ENCODE results near the gene SLC12A1.
A peak's percentile ranks its signal among the peaks of the same experiment; 100 is the strongest.

SLC12A1 gene

DNA sequence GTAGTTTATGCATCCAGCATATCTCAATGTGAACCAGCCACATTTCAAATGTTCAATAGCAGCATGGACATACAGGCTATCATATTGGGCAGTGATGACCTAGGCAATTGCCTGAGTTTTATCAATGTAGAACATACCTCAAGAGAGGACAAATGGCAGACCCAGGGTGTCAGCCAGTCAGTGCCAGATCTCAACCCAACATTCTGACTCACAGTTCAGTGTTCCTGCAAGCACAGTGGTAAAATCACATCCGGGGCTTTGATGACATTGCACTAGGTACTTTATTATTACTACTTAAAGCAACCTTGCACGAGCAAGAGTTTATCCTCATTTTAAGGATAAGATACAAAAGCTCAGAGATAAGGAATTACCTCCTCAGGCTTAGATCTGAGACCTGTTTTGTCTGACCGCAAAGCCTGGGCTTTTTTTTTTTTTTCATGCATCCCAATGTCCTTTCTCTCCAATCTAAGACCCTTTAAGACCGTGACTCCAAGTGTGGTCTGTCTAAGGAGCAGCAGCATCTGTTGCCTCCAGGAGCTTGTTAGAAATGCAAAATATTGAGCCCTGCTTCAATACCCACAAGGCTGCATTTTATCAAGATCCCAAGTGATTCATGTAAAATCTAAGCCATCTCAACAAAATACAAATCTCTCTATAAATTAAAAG, 60.1 kb downstream of the SLC12A1 start:
- H3K4me1 ChIP-seq (ENCODE audit: insufficient read depth, low read length), result peaks cover 18% of the 10 kb centered on the region
- no peaks in the 10 kb centered on the region for H3K36me3 ChIP-seq (ENCODE audit: insufficient read depth, low read length)
- H3K9me3 ChIP-seq (ENCODE audit: control insufficient read depth, insufficient read depth, low read length), result no peaks in the 10 kb centered on the region
- H3K9ac ChIP-seq (ENCODE audit: low read depth, low read length), result no peak overlapping the region

DNA sequence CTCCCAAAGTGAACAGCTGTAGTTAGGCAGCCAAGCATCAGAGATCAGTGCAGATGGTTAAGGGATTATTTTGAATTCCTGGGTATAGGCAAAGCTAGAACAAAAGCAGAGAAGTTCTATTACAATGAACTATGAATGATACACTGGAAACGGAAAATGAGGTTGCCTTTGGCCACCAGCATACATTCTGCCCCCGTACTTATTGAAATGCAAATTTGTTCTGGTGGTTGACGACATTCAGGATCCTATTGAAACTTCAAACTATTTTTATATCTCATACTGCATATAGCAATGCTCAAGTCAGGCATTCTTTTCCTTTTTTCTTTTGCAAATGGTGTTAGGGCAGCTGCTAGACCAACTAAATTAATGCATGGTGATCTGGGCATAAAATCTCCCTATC, 61.7 kb downstream of the SLC12A1 start:
- Histone ChIP-seq H3K36me3 (ENCODE audit: insufficient read depth, low read length) (no peaks in the 10 kb centered on the region), H3K9ac (ENCODE audit: low read depth, low read length) (no peak overlapping the region), H3K4me1 (ENCODE audit: insufficient read depth, low read length) (peaks cover 18% of the 10 kb centered on the region), H3K9me3 (ENCODE audit: control insufficient read depth, insufficient read depth, low read length) (no peaks in the 10 kb centered on the region)

DNA sequence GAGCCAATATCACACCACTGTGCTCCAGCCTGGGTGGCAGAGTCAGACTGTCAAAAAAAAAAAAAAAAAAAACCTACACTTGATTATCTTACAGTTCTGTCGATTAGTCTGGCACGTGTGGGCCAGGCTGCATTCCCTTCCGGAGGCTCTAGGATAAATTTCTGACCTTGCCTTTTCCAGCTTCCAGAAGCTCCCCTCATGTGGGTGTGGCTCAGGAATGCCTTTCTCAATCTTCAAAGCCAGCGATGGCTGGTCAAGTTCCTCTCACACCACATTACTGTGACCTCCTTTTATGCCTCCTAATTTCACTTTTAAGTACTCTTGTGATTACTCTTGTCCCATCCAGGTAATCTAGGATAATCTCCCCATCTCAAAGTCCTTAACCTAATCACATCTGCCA, 66.9 kb downstream of the SLC12A1 start:
- H3K9me3 ChIP-seq (ENCODE audit: control insufficient read depth, insufficient read depth, low read length), result no peaks in the 10 kb centered on the region
- peaks cover under 1% of the 10 kb centered on the region; the same call in 1 of the 2 replicates for H3K4me1 ChIP-seq (ENCODE audit: insufficient read depth, low read length)
- H3K9ac ChIP-seq (ENCODE audit: low read depth, low read length), result no peak overlapping the region
- no peaks in the 10 kb centered on the region for H3K36me3 ChIP-seq (ENCODE audit: insufficient read depth, low read length)

DNA sequence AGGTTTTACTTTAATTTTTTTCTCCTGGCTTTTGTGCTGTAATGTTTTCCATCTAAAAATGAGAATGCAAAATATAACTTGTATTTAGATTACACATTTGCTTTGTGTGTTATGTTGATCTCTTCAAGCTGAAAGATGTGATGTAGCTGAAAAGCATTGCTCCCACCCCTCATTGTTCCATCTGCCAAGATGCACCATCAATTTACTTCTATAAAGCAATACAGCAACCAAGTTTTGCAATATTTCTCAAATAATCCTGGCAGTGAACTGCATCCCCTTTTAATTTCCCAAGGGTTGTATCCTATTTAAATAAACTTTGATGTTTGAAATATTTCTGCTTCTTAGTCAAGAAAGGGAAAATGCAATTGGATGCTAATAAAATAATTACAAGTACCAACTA, 72.6 kb downstream of the SLC12A1 start:
- Histone ChIP-seq H3K4me1 (ENCODE audit: insufficient read depth, low read length) (peaks cover 5% of the 10 kb centered on the region; the same call in 1 of the 2 replicates), H3K9ac (ENCODE audit: low read depth, low read length) (no peak overlapping the region), H3K36me3 (ENCODE audit: insufficient read depth, low read length) (no peaks in the 10 kb centered on the region), H3K9me3 (ENCODE audit: control insufficient read depth, insufficient read depth, low read length) (no peaks in the 10 kb centered on the region)

DNA sequence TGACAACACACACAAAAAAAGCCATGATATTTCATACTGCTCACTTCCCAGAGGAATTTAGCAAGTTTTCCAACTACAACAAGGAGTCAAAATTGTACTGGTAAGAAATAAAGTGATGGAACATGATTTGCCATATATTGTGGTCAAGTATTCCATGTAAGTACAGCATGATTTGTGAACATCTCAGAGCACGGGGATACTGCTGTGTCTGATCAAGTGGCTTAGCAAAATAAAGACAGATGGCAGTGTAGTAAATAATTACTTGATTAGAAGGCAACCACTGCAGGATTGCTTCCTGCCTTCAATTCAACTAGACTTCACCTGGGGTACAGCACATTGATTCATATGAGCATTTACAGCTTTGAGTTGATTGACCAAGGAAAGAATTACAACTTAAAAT, 73.5 kb downstream of the SLC12A1 start:
- H3K36me3 ChIP-seq (ENCODE audit: insufficient read depth, low read length), result no peaks in the 10 kb centered on the region
- H3K9me3 ChIP-seq (ENCODE audit: control insufficient read depth, insufficient read depth, low read length), result no peaks in the 10 kb centered on the region
- peaks cover 5% of the 10 kb centered on the region; the same call in 1 of the 2 replicates for H3K4me1 ChIP-seq (ENCODE audit: insufficient read depth, low read length)
- H3K9ac ChIP-seq (ENCODE audit: low read depth, low read length), result no peak overlapping the region

DNA sequence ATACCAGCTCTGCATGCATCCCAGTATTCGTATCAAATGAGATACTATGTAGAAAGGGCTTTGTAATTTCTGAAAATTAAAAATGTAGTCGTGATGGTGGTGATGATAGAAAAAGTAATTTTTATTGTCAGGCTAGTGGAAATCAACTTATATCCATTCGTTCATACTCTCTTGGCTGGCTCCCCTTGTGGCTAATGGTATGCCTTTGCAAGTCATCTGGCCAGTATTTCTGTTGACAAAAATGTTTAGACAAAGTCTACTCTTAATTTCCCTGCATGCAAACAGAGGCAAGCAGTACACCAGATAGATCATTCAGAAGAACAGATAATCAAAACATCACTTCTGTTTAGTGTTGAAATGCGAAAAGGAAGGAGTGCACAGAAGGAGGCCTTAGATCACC, 75.6 kb downstream of the SLC12A1 start:
- no peaks in the 10 kb centered on the region for H3K9me3 ChIP-seq (ENCODE audit: control insufficient read depth, insufficient read depth, low read length)
- H3K4me1 ChIP-seq (ENCODE audit: insufficient read depth, low read length), result peaks cover 8% of the 10 kb centered on the region; the same call in 1 of the 2 replicates
- H3K36me3 ChIP-seq (ENCODE audit: insufficient read depth, low read length), result no peaks in the 10 kb centered on the region
- no peak overlapping the region for H3K9ac ChIP-seq (ENCODE audit: low read depth, low read length)

DNA sequence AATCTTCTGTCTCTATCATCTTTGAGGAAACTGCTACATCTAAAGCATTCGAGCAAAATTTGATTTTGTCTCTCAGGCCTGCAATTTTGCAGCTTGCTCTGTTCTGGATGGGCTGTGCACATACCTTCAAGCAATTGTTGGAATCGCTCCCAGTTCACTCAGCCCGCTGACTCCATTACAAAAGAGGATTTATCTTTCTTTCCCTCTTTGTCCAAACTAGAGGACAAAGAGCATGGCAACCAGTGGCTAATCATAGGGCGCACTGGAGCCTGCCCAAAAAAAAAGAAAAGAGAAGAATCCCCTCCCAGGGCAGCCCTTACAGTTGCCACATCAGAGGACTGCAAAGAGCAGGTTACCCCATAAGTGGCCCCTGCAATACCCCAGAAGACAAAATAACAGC, 76.1 kb downstream of the SLC12A1 start:
- no peak overlapping the region for H3K9ac ChIP-seq (ENCODE audit: low read depth, low read length)
- no peaks in the 10 kb centered on the region for H3K9me3 ChIP-seq (ENCODE audit: control insufficient read depth, insufficient read depth, low read length)
- H3K36me3 ChIP-seq (ENCODE audit: insufficient read depth, low read length), result no peaks in the 10 kb centered on the region
- H3K4me1 ChIP-seq (ENCODE audit: insufficient read depth, low read length), result peaks cover 8% of the 10 kb centered on the region; the same call in 1 of the 2 replicates

DNA sequence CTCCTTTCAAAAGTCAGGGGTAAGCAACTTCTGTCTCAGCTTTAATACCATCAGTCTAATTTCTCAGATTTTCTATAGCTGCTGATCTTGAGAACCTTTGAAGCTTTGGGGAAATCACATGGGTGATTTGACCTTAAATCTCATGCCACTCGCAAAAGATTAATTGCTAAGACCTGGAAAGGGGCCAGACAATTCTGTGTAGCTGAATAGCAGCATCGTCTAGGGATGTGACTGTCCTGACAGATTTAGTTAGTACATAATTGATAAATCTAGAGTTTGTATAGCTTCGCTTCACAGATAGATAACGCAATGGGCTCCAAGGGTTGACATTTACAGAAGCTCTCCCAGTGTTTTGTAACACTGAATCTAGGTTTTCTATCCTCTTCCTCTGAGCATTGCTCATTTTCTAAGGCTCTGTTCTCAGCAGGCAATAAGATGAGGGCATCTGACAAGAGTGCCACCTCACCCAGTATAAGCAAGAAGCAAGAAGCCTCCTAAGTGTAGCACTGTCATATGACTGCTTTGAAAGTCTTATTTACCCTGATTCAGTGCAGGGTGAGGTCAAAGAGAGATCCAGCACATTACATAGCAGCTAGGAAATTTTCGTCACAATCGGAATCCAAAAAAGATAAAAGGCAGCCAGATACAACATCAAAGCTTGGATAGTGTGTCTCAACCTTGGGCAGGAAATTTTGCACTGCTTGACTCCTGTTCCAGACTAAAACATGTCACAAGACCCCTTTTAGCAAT, 77.5 kb downstream of the SLC12A1 start:
- H3K9ac ChIP-seq (ENCODE audit: low read depth, low read length), result no peak overlapping the region
- H3K36me3 ChIP-seq (ENCODE audit: insufficient read depth, low read length), result no peaks in the 10 kb centered on the region
- no peaks in the 10 kb centered on the region for H3K9me3 ChIP-seq (ENCODE audit: control insufficient read depth, insufficient read depth, low read length)
- H3K4me1 ChIP-seq (ENCODE audit: insufficient read depth, low read length), result peaks cover 10% of the 10 kb centered on the region

DNA sequence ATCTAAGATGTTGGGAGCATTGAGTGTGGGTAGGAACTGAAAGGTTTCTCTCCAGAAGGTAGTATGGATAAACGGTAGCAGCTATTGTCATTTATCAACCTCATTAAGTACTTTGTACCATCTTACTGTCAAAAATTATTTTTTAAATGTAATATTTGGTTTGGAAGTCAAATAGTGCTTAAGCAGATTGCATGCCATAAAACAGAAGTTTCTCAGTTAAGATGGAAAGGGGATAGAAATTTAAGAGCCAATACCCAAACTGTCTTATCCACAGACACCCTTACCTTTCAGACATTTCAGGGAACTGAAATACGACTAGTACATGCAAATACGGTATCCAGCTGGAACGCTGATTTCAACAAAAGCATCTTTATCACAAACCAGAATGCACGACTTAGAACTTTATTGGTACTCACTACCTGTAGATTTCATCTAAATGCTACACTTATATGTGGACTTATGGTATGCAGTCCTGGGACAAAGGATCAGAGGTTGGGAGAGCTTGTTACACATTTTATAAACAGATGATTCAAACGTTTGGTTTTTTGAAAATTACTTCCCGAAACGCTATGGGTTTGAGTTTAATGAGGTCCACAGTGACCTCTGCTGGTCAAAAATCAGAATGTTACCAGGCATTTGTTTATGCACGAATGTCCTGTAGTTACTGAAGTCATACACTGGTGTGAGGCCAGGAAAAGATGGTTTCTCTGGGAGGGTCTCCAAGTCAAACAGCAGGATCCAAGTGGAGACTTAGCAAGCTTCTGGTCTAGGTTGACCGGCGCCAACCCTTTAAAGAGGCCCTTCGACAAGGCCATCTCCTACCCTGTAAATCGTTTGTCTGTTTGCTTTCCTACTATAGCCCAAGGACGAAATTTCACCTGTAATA, 79.5 kb downstream of the SLC12A1 start:
- H3K9ac ChIP-seq (ENCODE audit: low read depth, low read length), result 0 out of 2 replicates have a peak overlapping the region, but pooled peaks have one; percentile 16
- no peaks in the 10 kb centered on the region for H3K36me3 ChIP-seq (ENCODE audit: insufficient read depth, low read length)
- peaks cover 12% of the 10 kb centered on the region for H3K4me1 ChIP-seq (ENCODE audit: insufficient read depth, low read length)
- H3K9me3 ChIP-seq (ENCODE audit: control insufficient read depth, insufficient read depth, low read length), result no peaks in the 10 kb centered on the region

DNA sequence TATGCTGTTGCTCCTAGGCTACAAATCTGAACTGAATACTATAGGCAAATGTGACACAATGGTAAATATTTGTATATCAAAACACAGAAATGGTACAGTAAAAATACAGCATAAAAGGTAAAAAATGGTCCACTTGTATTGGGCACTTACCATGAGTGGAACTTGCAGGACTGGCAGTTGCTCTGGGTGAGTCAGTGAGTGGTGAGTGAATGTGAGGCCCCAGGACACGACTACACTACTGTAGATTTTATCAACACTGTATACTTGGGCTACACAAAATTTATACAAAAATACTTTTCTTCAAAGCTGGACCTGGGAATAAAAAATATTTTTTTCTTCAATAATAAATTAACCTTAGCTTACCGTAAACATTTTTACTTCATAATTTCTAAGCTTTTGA, 83.5 kb downstream of the SLC12A1 start:
- Histone ChIP-seq H3K4me1 (ENCODE audit: insufficient read depth, low read length) (peaks cover 17% of the 10 kb centered on the region), H3K9me3 (ENCODE audit: control insufficient read depth, insufficient read depth, low read length) (no peaks in the 10 kb centered on the region), H3K9ac (ENCODE audit: low read depth, low read length) (no peak overlapping the region), H3K36me3 (ENCODE audit: insufficient read depth, low read length) (no peaks in the 10 kb centered on the region)

DNA sequence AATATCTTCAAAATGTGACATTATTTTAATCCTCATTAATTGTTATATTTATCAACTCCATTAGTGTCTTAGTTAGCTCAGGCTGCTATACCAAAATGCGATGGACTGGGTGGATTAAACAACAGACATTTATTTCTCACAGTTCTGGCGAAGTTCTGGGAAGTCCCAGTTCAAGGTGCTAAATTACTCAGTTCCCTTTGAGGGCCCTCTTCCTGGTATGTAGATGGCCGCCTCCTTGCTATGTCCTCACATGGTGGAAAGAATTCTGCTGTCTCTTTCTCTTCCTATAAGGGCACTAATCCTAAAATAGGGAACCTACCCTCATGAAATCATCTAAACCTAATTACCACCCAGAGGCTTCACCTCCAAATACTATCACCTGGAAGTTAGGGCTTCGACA, 86.4 kb downstream of the SLC12A1 start:
- H3K36me3 ChIP-seq (ENCODE audit: insufficient read depth, low read length), result no peaks in the 10 kb centered on the region
- H3K9ac ChIP-seq (ENCODE audit: low read depth, low read length), result no peak overlapping the region
- H3K4me1 ChIP-seq (ENCODE audit: insufficient read depth, low read length), result peaks cover 15% of the 10 kb centered on the region
- H3K9me3 ChIP-seq (ENCODE audit: control insufficient read depth, insufficient read depth, low read length), result no peaks in the 10 kb centered on the region

DNA sequence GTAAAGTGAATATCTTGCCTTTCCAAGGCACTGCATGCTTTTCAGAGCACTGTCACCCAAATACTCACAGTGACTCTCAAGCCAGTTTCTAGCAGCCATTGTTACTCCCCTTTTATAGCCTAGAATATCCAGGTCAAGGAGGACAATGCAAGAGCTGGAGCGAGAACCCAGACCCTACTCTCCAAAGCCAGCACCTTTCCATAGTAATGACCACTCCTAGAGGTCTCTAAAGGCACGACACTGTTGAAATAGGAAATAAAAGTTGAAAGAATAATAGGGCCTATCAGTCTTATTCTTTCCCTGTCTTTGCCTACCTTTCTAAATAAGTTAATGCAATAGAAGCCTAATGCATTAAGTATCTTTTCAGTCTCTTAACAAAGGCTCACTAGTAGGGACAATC, 91.6 kb downstream of the SLC12A1 start:
- no peaks in the 10 kb centered on the region for H3K9me3 ChIP-seq (ENCODE audit: control insufficient read depth, insufficient read depth, low read length)
- peaks cover 27% of the 10 kb centered on the region for H3K4me1 ChIP-seq (ENCODE audit: insufficient read depth, low read length)
- no peaks in the 10 kb centered on the region for H3K36me3 ChIP-seq (ENCODE audit: insufficient read depth, low read length)
- no peak overlapping the region for H3K9ac ChIP-seq (ENCODE audit: low read depth, low read length)

DNA sequence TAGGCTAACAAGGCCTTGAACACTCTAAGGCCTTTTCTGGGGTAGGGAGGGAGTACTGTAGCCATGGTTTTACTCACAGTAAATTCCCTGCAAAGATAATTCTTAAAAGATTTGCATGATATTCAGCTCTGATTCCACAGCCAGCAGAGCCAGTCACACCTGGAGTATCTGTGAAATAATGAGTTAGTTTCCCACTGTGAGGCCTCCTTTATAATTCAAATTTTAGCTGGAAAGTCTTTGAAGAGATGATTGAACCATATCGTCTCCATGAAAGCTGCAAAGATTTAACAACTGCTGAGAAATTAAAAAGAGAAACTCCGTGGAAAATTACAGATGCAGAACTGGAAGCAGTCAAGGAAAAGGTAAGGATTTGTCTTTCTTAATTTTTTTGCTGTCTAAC, 92.8 kb downstream of the SLC12A1 start:
- H3K9ac ChIP-seq (ENCODE audit: low read depth, low read length), result no peak overlapping the region
- peaks cover 27% of the 10 kb centered on the region for H3K4me1 ChIP-seq (ENCODE audit: insufficient read depth, low read length)
- no peaks in the 10 kb centered on the region for H3K36me3 ChIP-seq (ENCODE audit: insufficient read depth, low read length)
- no peaks in the 10 kb centered on the region for H3K9me3 ChIP-seq (ENCODE audit: control insufficient read depth, insufficient read depth, low read length)

DNA sequence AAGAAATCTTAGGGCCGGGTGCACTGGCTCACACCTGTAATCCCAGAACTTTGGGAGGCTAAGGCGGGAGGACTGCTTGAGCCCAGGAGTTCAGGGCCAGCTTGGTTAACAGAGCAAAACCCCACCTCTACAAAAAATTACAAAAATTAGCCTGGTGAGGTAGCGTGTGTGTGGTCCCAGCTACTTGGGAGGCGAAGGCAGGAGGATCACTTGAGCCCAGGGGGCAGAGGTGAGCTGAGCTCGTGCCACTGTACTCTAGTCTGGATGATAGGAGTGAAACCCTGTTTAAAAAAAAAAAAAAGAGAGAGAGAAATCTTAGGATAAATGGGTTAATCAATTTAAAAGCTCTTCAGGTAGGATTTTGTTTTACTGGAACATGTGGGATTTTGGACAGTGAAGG, 93.9 kb downstream of the SLC12A1 start:
- H3K9me3 ChIP-seq (ENCODE audit: control insufficient read depth, insufficient read depth, low read length), result no peaks in the 10 kb centered on the region
- no peaks in the 10 kb centered on the region for H3K36me3 ChIP-seq (ENCODE audit: insufficient read depth, low read length)
- peaks cover 31% of the 10 kb centered on the region for H3K4me1 ChIP-seq (ENCODE audit: insufficient read depth, low read length)
- H3K9ac ChIP-seq (ENCODE audit: low read depth, low read length), result no peak overlapping the region

All from ES-I3 (cell line).